GM21526 (cell line): ENCODE results near the gene CAPSL.
"Not testable (repeated sequence)": the region's sequence is repeated elsewhere in the genome, so short reads cannot be mapped to it uniquely, and the experiment has no call there.

Source experiments
- ATAC-seq: cut with Tn5 transposase; IDR thresholded peaks from one replicate; pipeline ENCODE4 v1.9.1; 2021; ENCODE audit warnings: moderate library complexity; ENCODE audit not compliant: unreplicated experiment, low FRiP score

The CAPSL gene

GRCh38 chr5:35908814-35909213 is 29.6 kb downstream of the CAPSL start:
- no peak for ATAC-seq

DNA sequence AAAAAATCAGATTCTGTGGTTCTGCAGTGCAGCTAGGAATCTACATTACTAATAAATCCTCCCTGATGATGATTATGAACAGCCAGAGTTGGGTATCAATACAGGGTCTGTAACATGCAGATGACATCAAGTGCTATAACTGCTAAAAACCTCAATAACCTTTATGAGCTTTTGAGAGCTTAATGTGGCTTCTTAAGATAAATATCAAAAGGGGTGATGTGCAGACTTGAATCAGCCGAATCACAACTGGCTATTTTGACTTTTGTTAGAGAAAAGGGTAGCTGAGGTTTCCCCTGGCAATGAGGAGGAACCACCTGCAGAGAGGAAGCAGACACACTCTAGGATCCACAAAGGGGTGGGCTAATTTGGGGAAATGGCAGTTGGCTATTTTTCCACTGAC is 30.2 kb downstream of the CAPSL start:
- no peak for ATAC-seq

GRCh38 chr5:35904443-35905132 is 33.8 kb downstream of the CAPSL start:
- ATAC-seq, result peak; percentile 80

GRCh38 chr5:35903631-35904203 is 34.7 kb downstream of the CAPSL start:
- no peak for ATAC-seq

GRCh38 chr5:35902046-35902672 is 36.3 kb downstream of the CAPSL start:
- peak; percentile 64 for ATAC-seq

DNA sequence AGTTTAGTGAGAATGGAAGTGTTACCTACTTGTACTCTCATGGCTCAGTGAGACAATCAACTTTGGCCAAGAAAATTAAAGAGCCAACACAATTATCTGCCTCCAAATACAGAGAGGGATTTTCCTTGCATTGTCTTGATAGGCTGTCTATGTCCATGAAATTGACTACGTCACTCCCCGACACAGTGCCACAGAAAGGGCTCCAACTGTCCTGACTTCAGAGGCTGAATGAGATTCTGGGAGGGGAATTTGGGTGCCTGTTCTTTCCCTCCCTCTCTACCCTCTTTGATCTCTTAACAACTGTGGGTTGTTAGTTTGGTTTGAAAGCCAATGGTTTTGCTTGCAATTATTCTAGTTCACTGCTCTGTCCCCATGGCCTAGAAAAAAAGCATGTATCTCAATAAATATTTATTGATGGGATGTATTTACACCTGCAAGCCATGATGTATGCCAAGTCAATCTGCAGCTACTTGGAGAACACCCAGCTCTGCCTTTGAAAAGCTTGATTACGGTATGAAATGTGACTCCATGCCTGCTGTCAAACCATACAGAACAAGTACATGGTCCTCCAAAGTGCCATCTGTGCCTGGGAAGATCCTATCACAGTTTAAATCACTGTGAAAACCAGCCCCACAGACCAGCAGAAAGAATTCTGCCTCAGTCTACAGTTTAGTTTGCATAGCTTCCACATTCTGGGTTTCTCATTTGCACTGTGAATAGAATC is 37.3 kb downstream of the CAPSL start:
- no peak for ATAC-seq

GRCh38 chr5:35899800-35900199 is 38.6 kb downstream of the CAPSL start:
- no peak for ATAC-seq

GRCh38 chr5:35898952-35899660 is 39.3 kb downstream of the CAPSL start:
- no peak for ATAC-seq

DNA sequence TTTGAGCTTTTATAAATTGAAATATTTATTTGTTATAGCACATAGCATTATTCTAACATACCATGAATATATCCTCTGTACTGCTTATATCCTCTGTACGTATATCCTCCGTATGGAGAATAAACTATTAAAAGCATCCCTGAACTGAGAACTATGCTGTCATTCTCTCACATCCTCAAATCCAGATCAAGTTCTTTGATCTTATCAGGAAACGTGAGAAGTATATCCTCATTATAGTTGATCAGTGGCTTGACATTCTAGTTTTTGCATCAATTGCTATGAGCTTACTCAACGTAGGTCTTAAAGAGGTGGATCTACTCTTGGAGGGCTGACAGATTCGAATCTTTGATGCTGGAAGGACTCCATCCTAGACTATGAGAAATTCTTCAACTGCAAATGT is 44.3 kb downstream of the CAPSL start:
- ATAC-seq, result no peak

- not testable (repeated sequence) for ATAC-seq
These were observed 45.6 kb downstream of the CAPSL start for GRCh38 chr5:35892799-35893198.

GRCh38 chr5:35890021-35891020 is 48.1 kb downstream of the CAPSL start:
- ATAC-seq, result no peak

GRCh38 chr5:35887321-35888100 is 50.9 kb downstream of the CAPSL start:
- ATAC-seq, result no peak

GRCh38 chr5:35886381-35886780 is 52.0 kb downstream of the CAPSL start:
- no peak for ATAC-seq

- no peak for ATAC-seq
These were observed 53.6 kb downstream of the CAPSL start for GRCh38 chr5:35884773-35885172.

GRCh38 chr5:35884191-35884769 is 54.1 kb downstream of the CAPSL start:
- ATAC-seq, result peak; percentile 61

GRCh38 chr5:35881758-35882157 is 56.7 kb downstream of the CAPSL start:
- no peak for ATAC-seq

DNA sequence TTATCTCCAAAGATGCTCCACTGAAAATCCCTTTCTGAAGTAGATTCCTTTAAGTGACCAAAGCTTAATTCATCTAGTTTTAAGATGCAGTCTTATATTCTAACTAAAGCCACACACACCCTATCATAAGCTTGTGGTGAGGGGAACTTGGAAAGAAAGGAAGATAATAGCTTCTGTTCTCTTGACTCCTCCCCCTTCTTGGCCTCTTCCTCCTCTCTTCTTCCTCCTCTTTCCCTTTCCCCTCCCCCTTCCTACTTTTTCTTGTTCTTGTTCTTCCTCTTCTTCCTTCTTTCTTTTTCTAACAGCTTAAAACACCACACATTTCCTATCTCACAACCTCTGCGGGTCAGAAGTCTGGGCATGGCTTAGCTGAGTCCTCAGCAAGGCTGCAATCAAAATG is 58.3 kb downstream of the CAPSL start:
- ATAC-seq, result no peak

GRCh38 chr5:35879649-35880048 is 58.8 kb downstream of the CAPSL start:
- no peak for ATAC-seq
